WI38 (cell line): Measurements from ENCODE around the gene PELI1.
"Not testable (repeated sequence)": the region's sequence is repeated elsewhere in the genome, so short reads cannot be mapped to it uniquely, and the experiment has no call there.

Source experiments
- H3K4me3 ChIP-seq: 2 replicates; pipeline ENCODE4 v1.5.1; 2011; ENCODE audit warnings: low read depth, mild to moderate bottlenecking, control low read depth, low read length
- TF ChIP-seq, protein P1 (sequence below): IDR thresholded peaks from 2 replicates; pipeline ENCODE4 v1.5.1; 2012; ENCODE audit warnings: low read depth, mild to moderate bottlenecking, control low read depth, low read length

Gene PELI1

GRCh38 chr2:64105670-64106461 lies 38.4 kb downstream of the PELI1 start:
- TF ChIP-seq, protein P1, sequence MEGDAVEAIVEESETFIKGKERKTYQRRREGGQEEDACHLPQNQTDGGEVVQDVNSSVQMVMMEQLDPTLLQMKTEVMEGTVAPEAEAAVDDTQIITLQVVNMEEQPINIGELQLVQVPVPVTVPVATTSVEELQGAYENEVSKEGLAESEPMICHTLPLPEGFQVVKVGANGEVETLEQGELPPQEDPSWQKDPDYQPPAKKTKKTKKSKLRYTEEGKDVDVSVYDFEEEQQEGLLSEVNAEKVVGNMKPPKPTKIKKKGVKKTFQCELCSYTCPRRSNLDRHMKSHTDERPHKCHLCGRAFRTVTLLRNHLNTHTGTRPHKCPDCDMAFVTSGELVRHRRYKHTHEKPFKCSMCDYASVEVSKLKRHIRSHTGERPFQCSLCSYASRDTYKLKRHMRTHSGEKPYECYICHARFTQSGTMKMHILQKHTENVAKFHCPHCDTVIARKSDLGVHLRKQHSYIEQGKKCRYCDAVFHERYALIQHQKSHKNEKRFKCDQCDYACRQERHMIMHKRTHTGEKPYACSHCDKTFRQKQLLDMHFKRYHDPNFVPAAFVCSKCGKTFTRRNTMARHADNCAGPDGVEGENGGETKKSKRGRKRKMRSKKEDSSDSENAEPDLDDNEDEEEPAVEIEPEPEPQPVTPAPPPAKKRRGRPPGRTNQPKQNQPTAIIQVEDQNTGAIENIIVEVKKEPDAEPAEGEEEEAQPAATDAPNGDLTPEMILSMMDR: no peak
- H3K4me3 ChIP-seq: no peak overlapping the region

GRCh38 chr2:64104933-64105332 lies 39.3 kb downstream of the PELI1 start:
- H3K4me3 ChIP-seq: no peak overlapping the region
- TF ChIP-seq, protein P1: no peak

GRCh38 chr2:64102736-64103135 lies 41.5 kb downstream of the PELI1 start:
- not testable (repeated sequence) for H3K4me3 ChIP-seq

GRCh38 chr2:64101141-64101591 lies 43.1 kb downstream of the PELI1 start:
- H3K4me3 ChIP-seq: no peak overlapping the region
- TF ChIP-seq, protein P1: no peak

GRCh38 chr2:64100584-64100983 lies 43.6 kb downstream of the PELI1 start:
- not testable (repeated sequence) for H3K4me3 ChIP-seq

- H3K4me3 ChIP-seq: no peak overlapping the region
- TF ChIP-seq, protein P1: no peak
Measured at GRCh38 chr2:64094663-64095382, 49.4 kb downstream of the PELI1 start.

- TF ChIP-seq, protein P1: no peak
- no peak overlapping the region for H3K4me3 ChIP-seq
Measured at GRCh38 chr2:64093341-64093740, 50.9 kb downstream of the PELI1 start.

DNA sequence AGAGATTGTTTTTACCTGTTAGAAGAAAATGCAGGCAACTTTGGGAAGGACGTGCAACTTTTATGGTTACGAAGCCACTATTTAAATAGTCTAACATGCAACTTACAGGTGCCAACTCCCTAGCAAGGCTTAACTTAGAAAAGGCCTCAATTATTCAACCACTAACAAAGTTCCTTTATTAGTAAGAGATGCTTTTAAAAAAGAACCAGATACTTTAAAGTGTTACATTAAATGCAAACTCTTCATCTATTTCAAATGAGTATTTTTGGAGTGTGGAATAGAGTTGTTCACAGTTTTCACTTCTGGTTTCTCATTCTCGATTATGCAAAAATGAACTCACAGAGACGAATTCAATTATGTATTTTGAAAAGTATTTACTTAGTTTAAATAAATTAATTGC lies 51.7 kb downstream of the PELI1 start:
- no peak overlapping the region for H3K4me3 ChIP-seq

More for the DNA sequence above, 51.7 kb downstream of the PELI1 start:
- TF ChIP-seq, protein P1: no peak
